ENCODE results near the gene IFI35.
A peak's percentile ranks its signal among the peaks of the same experiment; 100 is the strongest.
"Not testable (repeated sequence)": the region's sequence is repeated elsewhere in the genome, so short reads cannot be mapped to it uniquely, and the experiment has no call there.

IFI35 gene

DNA sequence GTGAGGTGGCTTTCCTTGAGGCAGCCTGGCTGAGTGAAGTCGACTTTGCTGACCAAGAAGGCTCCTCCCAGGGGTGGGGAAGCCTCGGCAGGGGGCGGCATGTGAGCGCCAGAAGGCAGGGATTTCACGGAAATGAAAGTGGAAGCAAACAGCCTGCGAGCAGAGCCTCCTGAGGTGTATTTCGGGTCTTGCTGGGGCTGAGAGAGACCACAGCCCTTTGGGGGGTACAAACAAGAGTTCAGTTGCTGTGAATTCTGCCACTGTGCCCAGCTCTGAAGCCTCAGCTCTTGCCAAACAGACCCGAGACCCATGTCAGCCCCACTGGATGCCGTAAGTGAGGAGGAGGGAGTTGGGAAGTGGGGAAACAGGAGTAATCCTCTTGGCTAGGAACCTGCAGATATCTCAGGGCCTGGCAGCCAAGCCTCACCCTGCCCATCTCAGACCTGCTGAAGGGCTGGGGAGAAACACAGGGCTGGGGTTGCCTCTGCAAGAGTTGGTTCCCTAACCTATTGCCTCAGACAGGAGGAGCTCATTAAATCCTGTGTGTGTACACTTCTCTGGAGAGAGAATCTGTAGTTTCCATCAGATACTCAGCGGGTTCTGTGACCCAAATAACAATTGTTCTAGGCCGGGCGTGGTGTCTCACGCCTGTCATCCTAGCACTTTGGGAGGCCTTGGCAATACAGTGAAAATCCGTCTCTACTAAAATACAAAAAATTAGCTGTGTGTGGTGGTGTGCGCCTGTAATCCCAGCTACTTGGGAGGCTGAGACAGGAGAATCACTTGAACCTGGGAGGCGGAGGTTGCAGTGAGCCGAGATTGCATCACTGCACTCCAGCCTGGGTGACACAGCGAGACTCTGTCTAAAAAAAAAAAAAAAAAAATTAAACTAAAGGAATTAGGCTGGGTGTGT is at the start of gene IFI35:
Gene IFI35, plus strand, starts transcription at position 146 of the 913 bp plus-strand sequence. Its CDS starts 164 bp downstream, at position 310.
- peak; percentile 87 for DNase-seq

DNA sequence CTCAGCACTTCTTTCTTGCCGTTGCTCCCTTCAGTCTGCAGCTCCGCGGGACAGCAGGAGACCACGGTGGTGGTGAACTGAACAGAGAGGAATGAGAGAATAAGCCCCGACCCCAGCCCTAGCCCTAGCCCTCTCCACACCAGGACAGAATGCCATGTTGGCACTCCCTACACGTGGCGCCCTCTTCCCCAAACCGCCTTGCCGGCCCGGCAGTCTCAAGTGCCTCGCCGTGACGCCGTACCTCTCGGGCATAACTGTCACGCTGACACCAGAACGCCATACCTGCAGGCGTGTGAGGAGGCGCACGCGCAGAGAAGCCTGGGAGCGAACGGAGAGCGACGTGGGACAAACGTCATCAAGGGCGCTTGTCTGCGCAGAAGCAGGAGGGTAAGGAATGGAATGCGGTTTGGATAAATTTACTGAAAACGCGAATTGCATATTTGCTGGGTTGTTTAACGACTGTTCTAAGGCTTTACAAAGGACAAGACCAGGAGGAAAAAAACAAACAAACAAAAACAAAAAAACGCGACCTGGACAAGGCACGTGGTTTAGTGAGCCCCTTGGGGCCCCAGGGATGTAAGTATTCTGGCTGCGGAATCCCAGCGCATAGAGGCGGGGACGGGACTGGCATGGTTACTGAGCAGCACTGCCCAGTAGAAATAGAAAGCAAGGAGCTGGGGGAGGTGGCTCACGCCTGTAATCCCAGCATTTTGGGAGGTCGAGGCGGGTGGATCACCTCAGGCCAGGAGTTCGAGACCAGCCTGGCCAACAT is 42.2 kb upstream of the IFI35 start, which contains the start of gene AARSD1:
Gene AARSD1, minus strand, starts transcription at position 294 of the 772 bp plus-strand sequence. Its CDS starts 14 bp downstream, at position 280.
- DNase-seq = peak; percentile 93

DNA sequence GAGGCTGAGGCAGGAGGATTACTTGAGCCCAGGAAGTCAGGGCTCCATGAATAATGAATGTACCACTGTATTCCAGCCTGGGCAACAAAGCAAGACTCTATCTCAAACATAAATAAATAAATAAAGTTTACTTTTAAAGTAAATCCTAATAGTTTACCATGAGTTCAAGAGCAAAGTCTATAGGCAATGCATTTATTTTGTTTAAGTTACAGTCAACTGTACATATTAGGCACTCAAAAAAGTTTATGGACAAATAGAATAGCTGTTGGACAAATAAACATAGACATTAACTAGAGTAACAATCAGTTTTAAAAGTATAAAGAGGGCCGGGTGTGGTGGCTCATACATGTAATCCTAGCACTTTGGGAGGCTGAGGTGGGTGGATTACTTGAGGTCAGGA is 38.7 kb upstream of the IFI35 start:
- DNase-seq = no peak

DNA sequence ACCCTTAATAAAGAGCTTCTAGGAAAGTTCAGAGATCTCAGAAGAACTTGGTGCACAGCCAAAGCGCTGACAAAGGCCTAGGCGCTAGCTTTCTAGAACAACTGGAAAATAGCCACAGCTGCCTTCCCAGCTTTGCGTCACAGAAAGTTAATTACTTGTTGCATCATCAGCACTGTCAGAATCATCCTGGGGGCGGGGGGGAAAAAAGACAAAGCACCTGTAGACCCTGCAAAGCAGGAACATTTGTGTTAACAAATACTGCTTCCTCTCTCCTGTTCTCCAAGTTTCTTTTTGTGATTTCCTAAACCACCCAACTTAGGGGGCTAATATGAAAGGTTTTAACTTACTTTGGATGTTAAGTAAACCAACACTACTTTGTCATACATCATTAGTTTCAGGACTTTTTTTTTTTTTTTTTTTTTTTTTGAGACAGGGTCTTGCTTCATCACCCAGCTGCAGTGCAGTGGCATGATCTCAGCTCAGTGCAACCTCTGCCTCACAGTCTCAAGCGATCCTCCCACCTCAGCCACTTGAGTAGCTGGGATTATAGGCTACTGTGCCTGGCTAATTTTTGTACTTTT is 37.5 kb upstream of the IFI35 start:
- DNase-seq = no peak

DNA sequence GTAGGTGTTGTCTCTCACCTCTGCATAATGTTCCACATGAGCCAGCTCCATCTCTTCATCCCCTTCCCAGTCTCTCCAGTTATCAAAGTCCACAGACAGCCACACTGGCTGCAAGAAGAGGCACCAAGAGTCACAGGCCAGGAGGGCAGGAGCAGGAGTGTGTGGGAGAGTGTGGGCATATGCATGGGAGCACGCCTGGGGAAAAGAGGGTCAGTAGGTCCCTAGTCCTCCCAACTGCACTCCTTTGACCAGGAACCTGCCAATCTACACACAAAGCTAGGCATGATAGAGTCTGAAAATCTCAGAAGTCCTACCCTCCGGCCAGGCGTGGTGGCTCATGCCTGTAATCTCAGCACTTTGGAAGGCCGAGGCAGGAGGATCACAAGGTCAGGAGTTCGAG is 35.0 kb upstream of the IFI35 start:
- DNase-seq = no peak

DNA sequence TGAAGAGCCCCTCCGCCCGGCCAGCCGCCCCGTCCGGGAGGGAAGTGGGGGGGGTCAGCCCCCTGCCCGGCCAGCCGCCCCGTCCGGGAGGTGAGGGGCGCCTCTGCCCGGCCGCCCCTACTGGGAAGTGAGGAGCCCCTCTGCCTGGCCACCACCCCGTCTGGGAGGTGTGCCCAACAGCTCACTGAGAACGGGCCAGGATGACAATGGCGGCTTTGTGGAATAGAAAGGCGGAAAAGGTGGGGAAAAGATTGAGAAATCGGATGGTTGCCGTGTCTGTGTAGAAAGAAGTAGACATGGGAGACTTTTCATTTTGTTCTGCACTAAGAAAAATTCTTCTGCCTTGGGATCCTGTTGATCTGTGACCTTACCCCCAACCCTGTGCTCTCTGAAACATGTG is 33.3 kb upstream of the IFI35 start:
- not testable (repeated sequence) for DNase-seq

DNA sequence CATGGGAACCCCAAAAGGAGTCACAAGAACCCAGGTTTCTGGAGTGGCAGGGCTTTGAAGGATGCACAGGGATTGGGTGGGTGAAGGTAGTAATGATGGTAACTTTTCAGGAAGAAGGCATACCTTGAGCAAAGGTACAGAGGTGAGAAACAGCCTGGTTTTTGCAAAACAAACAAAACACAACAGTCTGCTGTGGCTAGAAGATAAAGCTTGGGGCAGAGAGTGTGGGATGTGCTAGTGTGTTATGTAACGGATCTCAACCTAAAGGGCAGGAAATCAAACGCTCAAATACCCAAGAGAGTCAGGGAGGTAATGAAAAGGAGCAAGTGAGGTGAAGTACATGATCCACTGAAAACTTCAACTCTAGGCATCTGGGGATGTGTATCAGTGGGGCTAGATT is 31.3 kb upstream of the IFI35 start:
- no peak for DNase-seq

DNA sequence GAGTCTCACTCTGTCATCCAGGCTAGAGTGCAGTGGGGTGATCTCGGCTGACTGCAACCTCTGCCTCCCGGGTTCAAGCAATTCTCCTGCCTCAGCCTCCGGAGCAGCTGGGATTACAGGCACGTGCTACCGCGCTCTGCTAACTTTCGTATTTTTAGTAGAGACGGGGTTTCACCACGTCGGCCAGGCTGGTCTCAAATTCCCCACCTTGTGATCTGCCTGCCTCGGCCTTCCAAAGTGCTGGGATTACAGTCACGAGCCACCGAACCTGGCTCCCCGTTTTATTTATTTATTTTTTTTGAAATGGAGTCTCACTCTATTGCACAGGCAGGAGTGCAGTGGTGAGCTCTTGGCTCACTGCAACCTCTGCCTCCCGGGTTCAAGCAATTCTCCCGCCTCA is 30.9 kb upstream of the IFI35 start:
- not testable (repeated sequence) for DNase-seq

DNA sequence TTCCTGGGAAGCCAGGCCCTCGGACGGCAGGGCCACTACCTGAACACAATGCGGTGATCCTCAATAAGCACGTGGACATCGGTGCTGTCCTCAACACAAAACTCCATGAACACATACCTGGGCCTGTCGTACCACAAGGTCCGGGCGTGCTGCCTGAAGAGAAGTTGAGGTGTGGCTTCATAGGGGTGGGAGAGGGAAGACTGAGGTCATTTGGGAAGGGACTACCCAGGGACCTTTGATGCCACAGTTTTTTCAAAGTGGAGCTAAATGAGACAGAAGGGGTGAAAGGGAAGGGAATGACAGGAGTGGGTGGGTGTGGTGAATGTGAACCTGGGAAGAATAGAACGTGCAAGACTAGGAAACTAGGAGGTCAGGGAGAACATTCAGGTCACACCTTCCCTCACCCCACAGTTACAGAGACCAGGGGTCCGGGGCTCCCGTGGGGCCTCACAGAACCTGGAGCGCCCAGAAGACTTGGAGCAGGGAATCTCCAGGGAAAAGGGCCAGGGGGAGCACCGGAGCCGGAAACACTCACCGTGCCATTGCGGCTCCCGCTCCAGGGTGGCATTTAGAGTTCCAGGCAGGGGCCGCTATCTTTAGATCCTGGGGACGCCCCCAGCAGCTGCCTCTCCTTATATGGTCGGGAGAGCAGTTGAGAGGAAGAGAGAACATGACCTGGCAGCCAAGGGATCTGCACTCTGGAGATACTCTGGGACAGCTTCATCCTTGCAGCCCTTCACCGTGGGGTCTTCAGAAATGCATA is 26.9 kb upstream of the IFI35 start, which contains the start of gene PTGES3L:
Gene PTGES3L, minus strand, starts transcription at position 570 of the 763 bp plus-strand sequence. Its CDS starts 27 bp downstream, at position 543.
- DNase-seq = peak; percentile 39

DNA sequence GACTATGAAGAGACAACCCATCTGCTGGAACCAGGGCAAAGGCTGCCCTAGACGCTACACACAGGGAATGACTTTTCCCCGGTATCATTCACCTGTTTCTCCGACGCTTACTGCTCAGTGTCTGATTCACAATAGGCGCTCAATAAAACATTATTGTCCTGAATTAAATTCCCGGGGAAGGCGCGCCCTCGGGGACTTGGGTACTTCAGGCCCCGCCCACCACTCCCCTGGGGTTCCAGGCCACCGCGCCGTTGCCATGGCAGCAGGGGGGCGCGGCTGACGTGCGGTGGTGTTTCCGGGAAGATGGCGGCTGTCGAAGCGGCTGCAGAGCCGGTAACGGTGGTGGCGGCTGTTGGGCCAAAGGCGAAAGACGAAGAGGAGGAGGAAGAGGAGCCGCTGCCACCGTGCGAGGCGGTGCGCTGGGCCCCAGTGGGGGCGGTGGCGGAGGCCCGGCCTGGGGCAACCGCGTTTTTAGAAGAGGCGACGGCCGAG is 26.3 kb upstream of the IFI35 start, which contains the start of gene RUNDC1:
Gene RUNDC1, plus strand, starts transcription at position 292 of the 492 bp plus-strand sequence. Its CDS starts 12 bp downstream, at position 304.
- DNase-seq = peak; percentile 91

DNA sequence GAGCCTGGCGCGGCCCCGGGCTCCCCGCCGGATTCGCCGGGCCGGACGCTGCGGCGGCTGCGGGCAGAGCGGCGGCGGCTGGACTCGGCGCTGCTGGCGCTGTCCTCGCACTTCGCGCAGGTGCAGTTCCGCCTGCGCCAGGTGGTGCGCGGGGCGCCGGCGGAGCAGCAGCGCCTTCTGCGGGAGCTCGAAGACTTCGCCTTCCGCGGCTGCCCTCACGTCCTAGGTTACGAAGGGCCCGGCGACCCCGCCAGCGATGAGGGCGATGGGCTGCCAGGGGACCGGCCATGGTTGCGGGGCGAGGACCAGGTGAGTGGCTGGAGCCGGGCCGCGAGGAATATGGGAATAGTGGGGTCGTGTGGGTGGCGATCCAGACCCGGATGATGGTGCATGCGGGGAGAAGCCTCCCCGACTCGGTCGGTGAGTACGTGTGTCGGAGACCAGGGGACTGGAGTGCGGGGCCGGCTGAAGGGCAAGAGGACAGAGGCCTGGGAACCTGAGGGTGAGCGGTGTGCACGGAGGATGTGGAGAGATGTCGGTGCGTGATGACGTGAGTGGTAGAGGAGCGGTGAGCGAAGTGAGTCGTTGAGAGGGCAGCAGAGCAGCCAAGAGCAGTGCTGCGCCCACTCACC is 25.7 kb upstream of the IFI35 start:
- DNase-seq = peak; percentile 79

DNA sequence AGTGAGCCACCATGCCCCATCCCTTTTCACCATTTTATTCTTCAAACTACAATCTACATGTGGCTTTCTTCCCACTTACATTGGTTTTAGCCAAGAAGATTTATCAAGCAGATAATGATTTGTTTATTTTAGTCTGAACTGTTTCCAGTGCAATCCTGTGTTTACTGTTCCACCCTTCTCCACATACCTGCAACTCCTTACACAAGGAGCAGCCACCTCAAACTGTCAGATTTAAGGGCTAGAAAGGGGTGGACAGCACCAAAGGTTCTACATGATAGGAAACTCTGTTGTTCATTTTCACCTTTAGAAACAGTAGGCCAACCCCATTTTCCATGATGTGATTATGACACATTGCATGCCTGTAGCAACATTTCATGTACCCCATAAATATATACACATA is 24.3 kb upstream of the IFI35 start:
- no peak for DNase-seq

DNA sequence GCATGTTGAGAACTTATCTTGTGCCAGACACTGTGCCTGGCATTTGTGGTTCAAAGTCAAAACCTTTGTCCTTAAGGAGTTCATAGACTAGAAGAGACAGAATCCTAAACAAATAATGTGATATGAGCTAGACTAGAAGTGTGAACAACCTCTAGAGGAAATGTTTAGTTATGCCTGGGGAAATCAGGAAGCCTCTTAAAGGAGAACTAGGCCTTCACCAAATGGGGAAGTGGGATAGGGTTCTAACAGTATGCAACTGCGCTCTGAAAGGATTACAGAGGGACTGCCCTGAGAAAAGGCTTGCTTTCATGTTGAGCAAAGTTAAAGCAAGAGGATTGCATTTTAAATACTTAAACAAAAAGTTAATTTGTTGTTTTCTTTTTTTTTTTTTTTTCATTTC is 21.4 kb upstream of the IFI35 start:
- no peak for DNase-seq

DNA sequence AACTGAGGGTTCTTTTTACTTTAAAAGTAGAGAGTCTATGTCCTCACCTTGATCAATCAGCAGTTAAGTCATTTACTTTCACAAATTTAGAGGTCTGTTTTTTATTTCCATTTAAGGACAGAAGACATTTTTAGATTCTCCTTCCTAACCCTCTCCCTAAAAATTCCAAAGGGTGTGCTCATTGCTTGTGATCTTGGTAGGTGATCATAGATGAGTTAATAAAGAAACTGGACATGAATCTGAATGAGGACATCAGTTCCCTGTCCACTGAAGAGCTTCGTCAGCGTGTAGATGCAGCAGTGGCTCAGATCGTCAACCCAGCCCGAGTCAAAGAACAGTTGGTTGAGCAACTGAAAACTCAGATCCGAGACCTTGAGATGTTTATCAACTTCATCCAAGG is 17.4 kb upstream of the IFI35 start:
- no peak for DNase-seq

DNA sequence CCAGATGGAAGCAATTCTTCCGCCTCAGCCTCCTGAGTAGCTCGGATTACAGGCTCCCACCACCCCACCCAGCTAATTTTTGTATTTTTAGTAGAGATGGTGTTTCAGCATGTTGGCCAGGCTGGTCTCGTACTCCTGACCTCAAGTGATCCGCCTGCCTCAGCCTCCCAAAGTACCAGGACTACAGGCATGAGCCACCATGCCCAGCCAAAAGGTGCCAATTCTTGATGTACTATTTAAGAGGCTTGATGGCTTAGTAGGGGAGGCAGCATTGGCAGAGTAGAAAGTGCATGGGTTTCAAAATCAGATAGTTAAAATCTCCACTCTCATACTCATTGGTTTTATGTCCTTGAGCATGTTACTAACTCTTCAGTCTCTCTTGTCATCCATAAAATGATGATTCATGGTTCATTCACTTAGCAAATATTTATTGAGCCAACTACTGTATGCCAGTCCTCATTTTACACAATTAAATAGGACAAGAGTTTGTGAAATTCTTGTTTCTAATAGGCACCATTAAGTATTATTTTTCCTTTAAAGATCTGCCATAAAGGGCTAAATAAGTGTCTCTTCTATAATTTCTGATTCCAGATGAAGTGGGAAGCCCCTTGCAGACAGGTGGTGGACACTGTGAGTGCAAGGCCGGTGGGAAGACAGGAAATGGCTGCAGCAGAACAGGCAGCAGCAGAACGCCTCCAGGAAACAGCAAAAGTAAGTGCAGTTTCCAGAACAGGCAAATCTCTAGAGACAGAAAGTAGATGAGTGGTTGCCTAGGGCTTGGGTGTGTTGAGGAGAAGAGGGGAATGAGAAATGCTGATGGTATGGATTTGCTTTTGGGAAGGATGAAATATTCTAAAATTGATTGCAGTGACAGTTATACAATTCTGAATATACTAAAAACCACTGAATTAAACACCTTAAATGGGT is 16.6 kb upstream of the IFI35 start:
- no peak for DNase-seq

DNA sequence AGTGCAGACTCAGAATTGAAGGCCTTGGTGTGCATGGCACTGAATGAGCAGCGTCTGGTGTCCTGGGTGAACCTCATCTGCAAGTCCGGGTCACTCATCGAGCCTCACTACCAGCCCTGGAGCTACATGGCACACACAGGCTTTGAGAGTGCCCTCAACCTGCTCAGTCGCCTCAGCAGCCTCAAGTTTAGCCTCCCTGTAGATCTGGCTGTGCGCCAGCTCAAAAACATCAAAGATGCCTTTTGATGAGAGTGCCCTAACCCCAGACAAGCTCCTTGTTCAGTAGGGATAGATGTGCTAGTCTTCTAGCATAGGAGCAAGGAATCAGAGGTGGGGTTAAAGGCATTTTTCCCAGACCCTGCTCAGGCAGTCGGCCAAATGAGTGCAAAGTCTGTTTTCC is 15.1 kb upstream of the IFI35 start:
- no peak for DNase-seq

DNA sequence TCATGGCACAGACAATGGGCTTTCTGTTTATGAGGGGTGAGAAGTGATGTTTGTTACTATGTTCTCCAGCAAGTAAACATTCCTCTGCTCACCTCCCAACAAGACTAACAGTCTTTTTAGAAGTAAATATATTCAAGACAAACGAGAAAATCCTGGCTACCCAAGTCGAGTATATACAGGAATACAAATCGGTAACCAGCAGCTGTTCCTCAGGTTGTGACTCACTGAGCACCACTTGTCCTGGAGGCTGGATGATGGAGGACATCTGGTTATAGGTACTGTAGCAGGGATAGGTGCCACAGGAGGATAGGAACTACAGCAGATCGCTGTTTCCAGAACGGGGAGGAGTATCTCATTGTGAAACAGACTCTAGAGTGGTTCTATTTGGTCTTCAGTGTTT is 13.7 kb upstream of the IFI35 start:
- DNase-seq = no peak

DNA sequence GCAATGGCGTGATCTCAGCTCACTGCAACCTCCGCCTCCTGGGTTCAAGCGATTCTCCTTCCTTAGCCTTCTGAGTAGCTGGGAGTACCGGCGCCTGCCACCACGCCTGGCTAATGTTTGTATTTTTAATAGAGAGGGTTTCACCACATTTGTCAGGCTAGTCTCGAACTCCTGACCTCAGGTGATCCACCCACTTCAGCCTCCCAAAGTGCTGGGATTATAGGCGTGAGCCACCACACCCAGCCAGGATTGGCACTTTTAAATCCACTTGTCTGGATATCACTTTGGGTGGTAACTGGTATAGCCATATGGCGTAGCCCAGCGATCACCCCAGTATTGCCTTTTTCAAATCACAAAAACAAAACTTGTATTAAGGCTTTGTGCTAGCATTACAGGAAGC is 12.7 kb upstream of the IFI35 start:
- not testable (repeated sequence) for DNase-seq

DNA sequence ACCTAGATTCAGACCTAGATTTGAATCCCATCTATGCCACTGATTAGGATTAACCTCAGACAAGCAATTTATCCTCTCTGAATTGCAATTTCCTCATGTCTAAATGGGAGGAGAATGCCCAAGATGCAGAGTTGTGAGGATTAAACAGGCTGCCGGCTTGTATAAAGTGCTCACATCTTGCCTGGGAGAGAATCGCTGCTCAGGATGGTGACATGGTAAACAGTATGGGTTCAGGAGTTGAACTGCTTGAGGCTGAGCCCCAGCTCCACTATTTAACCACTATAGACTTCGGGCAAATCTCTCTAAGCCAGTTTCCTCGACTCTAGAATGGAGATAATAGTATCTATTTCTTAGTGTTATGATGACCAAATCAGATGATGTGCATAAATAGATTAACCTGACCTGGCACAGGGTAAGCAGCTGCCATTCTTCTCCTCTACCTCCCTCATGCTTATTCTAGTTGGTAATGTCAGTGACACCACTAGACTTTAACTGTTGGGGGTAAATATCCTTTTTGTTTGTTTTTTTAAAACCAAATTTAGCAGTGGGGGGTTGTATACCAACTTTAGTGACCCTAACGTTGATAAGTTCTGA is 9.1 kb upstream of the IFI35 start:
- no peak for DNase-seq
